GM21367 (cell line): Measurements from ENCODE around the gene TMEM181.
"Not testable (repeated sequence)": the region's sequence is repeated elsewhere in the genome, so short reads cannot be mapped to it uniquely, and the experiment has no call there.

Source experiments
- ATAC-seq: cut with Tn5 transposase; IDR thresholded peaks from one replicate; pipeline ENCODE4 v1.9.1; 2021; ENCODE audit not compliant: unreplicated experiment

The TMEM181 gene

GRCh38 chr6:158655569-158656450 lies 95.9 kb downstream of the TMEM181 start:
- ATAC-seq = no peak

DNA sequence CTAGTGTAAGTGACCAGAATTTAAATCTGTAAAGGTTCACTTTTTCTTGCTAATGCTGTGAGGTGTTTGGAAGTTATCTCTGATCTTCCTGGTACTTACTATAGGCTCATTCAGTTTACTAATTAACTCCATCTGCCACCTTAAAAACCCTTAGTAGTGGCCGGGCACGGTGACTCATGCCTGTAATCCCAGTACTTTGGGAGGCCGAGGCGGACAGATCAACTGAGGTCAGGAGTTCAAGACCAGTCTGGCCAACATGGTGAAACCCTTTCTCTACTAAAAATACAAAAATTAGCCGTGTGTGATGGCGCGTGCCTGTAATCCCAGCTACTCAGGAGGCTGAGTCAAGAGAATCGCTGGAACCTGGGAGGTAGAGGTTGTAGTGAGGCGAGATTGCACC lies 97.1 kb downstream of the TMEM181 start:
- not testable (repeated sequence) for ATAC-seq

GRCh38 chr6:158660333-158660754 lies 100.5 kb downstream of the TMEM181 start:
- no peak for ATAC-seq

DNA sequence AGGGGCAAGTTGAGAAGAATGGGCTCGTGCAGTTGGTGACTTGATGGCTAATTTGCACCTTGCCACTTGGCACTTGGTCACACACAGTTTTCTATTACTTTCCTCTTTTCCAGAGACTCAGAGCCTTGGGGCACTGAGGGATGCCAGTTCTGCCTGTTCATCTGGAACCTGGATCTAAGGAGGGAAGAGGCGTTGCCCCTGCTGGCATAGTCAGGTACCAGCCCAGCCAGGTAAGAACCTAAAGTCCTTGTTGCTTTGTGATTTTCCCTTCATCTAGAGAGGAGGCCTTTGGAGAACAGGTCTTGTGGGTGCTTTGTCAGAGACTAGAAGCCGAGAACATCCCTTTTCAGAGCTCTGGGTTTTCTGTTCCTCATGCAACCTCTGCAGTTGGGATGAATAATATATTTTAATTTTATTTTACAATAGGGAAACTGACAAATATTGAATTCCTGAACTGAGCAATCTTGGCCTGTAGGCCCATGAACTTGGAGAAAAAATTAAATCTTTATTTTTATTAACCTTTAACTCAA lies 101.3 kb downstream of the TMEM181 start:
- no peak for ATAC-seq

GRCh38 chr6:158662607-158662953 lies 102.7 kb downstream of the TMEM181 start:
- no peak for ATAC-seq

- no peak for ATAC-seq
Observed at GRCh38 chr6:158662954-158663624, 103.2 kb downstream of the TMEM181 start.

DNA sequence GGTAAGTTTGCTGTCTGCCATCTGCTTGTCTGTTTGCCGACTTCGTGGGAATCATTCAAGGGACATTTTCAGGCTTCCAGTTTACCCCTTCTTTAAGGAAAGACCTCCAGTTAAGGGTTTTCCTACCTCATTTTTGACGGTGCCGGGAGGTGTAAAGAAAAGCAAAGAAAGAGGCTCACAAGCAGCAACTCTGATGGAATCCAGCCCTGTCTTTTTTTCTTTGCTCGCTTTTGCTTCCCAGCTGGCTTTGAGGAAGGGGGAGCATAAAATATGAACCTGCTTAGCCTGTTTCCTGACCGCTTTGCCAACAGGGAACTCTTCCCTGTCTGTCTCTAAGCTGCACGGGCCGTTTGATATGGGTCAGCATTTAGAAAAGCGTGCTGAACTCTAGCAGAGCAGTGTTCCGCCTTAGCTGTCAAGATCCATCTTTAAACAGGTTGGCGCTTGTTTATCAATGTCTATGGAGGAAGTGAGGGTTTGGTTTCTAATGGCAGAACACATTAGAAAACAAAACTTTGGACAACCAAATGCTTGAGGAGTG lies 103.8 kb downstream of the TMEM181 start:
- ATAC-seq = no peak

DNA sequence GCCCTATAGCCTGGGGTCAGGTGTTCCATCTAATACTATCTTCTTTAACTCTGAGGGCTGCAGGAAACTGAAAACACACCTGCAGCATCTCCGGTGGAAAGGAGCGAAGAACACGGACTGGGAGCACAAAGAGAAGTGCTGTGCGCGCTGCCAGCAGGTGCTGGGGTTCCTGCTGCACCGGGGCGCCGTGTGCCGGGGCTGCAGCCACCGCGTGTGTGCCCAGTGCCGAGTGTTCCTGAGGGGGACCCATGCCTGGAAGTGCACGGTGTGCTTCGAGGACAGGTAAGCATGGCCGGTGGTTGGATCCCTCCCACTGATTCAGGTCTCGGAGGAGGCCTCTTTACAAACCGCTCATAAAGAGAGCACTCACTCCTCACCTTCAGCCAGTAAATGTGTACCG lies 105.4 kb downstream of the TMEM181 start:
- no peak for ATAC-seq

DNA sequence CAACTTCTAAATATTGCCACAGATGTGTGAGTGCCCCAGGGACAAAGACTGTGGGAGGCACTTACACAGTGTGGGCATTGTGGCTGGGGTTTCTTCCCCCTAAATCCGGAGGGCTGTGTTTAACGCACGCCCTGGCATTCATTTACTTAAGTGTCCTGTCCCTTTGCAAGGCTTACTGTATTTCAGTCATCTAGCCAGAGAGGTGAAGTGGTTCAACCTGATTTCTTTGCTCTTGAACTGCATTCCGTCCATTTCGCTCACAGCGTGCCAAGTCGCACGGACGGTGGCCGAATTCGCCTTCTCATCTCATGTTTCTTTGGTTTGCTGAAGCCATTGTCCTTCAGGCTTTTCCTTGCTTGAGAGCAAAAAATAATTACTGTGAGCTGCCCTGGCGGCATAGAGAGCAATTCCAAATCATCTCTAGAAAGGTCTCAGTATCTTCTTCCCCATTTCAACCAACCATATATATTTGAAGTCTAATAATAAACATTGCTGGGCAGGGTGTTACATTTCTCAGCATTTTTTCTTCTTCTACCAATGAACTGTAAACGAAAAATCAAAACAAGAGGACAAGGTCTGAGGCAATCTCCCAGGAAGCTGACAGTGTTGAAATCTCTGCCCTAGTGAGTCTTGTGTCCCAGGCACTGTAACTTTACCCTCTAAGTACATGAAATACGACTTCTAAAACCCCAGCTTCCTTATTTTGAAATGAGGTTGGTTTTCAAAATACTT lies 106.9 kb downstream of the TMEM181 start:
- no peak for ATAC-seq

- no peak for ATAC-seq
Observed at GRCh38 chr6:158667360-158667981, 107.6 kb downstream of the TMEM181 start.

GRCh38 chr6:158668707-158669103 lies 108.8 kb downstream of the TMEM181 start:
- no peak for ATAC-seq

GRCh38 chr6:158669145-158670035 lies 109.5 kb downstream of the TMEM181 start:
- no peak for ATAC-seq

DNA sequence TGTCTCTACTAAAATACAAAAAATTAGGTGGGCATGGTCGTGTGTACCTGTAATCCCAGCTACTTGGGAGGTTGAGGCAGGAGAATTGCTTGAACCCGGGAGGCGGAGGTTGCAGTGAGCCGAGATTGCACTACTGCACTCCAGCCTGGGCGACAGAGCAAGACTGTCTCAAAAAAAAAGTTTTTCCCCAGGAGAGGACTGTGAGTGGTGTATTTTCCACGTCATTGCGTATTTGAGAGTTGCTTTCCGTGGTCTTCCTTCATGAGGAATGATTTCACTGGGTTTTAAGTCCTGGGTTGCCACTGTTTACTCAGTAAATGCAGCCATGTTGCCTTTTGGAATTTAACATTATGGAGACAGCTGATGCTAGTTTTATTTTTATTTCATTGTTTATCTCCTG lies 112.2 kb downstream of the TMEM181 start:
- ATAC-seq = not testable (repeated sequence)

GRCh38 chr6:158672726-158673125 lies 112.8 kb downstream of the TMEM181 start:
- no peak for ATAC-seq

- no peak for ATAC-seq
Observed at GRCh38 chr6:158674342-158675131, 114.6 kb downstream of the TMEM181 start.

DNA sequence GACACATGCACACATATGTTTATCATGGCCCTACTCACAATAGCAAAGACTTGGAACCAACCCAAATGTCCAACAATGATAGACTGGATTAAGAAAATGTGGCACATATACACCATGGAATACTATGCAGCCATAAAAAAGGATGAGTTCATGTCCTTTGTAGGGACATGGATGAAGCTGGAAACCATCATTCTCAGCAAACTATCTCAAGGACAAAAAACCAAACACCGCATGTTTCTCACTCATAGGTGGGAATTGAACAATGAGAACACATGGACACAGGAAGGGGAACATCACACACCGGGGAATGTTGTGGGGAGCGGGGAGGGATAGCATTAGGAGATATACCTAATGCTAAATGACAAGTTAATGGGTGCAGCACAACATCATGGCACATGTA lies 117.2 kb downstream of the TMEM181 start:
- not testable (repeated sequence) for ATAC-seq

- no peak for ATAC-seq
Observed at GRCh38 chr6:158677906-158678578, 118.2 kb downstream of the TMEM181 start.

GRCh38 chr6:158680015-158680414 lies 120.1 kb downstream of the TMEM181 start:
- no peak for ATAC-seq
